ENCODE results near the gene PAXX.

PAXX gene

GRCh38 chr9:137034039-137034708 lies 42.0 kb downstream of the PAXX start:
- DNase-seq (ENCODE audit: low read depth), result no peak

GRCh38 chr9:137034709-137035506 lies 42.7 kb downstream of the PAXX start:
- peak; percentile 84 for DNase-seq (ENCODE audit: low read depth)

DNA sequence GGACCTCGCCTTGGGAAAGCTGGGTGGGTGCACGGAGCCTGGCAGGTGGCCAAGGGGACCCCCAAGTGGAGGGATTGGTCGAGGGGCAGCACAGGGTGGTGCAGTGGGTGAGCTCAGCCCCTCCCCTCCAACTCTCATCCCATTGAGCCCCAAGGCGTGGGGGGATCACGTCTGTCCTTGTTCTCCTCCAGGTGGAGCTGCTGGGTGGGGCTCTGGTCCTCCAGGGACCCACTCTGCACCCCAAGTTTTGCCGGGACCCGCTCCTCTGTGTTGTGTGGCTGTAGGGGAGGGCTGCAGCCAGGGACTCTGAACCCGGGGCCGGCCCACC lies 43.2 kb downstream of the PAXX start:
- no peak for DNase-seq (ENCODE audit: low read depth)

GRCh38 chr9:137035937-137036336 lies 43.7 kb downstream of the PAXX start:
- DNase-seq (ENCODE audit: low read depth), result no peak

DNA sequence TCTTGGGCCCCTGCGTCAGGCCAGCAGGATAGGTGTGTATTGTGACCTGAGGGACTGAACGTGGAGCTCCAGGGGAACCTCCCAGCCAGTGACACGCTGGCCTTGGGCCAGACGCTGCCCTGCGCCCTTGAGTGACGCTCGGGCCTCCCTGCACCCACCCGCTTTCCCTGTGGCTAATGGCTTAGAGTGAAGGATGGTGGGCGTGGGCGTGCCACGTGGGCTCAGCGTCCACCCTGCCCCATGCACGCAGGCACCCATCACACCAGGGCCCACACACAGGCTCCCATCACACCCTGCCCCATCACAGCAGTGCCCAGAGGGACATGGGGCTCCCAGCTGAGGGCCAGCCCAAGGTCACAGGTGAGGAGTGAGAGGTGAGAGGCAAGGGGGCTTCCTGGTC lies 44.8 kb downstream of the PAXX start:
- no peak for DNase-seq (ENCODE audit: low read depth)

GRCh38 chr9:137037483-137037882 lies 45.3 kb downstream of the PAXX start:
- no peak for DNase-seq (ENCODE audit: low read depth)

DNA sequence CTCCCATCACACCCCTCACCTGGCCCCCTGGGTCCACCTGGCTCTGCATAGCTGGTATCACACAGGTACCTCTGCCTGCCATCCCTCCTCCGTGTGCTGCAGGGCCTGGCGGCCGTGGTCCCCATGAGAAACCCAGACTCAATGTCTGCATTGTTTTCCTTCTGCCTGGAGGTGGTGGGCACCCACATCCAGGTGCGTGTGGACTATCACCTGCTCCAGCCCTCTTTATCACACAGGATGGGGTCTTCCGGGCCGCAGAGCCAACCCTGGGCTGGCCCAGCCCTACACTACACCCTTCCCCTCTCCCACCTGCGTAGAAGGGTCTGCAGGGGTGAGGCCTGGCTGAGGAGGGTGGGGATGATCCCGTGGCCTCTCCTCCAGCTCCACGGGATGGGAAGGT lies 46.7 kb downstream of the PAXX start:
- no peak for DNase-seq (ENCODE audit: low read depth)

GRCh38 chr9:137039611-137040366 lies 47.6 kb downstream of the PAXX start:
- no peak for DNase-seq (ENCODE audit: low read depth)

DNA sequence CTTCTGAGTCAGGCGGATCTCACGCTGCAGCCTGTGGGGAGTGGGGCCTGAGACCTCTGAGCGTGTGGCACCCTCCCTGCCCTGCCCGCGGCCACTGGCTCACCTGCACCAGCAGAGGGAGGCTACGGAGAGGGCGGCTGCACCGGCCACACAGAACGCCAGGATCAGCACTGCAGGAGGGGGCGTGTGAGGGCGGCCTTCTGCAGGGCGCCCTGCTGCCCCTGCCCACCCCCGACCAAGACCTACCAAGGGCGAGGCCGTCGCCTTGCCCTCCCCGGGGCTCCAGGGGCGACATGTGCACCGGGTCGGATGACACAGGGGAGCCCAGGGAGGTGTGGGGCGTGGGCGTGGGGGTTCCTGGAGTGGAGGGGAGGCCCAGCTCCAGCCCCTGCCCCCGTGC lies 48.3 kb downstream of the PAXX start:
- DNase-seq (ENCODE audit: low read depth), result no peak

- DNase-seq (ENCODE audit: low read depth), result no peak
Measured at GRCh38 chr9:137041124-137041523, 48.9 kb downstream of the PAXX start.

GRCh38 chr9:137042751-137043727 lies 50.8 kb downstream of the PAXX start:
- DNase-seq (ENCODE audit: low read depth), result no peak

Data from ELR (cell line).